Endothelial cell of umbilical vein (primary cell): ENCODE results near the gene PNLIPRP2. TPM values are rescaled to one million over a fixed set of nuclear protein-coding genes. Genes with fewer than 3 reads are reported as not detected.

Experiments
- BruUV-seq: library from RNA; stranded (reverse); fragments of 400-500 nt; replicated peaks from 2 replicates; lab custom pipeline; 2021; lab: Mats Ljungman, UMichigan
- CTCF ChIA-PET: fragments of 300-600, 350-600 bp; sonication (Branson Sonifier 250); formaldehyde crosslinking; loops from one replicate; lab custom pipeline; 2021; ENCODE audit warnings: antibody characterized with exemption, inconsistent platforms; lab: Charles Lee
- POLR2A ChIA-PET: fragments of 300-600, 350-600 bp; sonication (Branson Sonifier 250); formaldehyde crosslinking; loops from one replicate; lab custom pipeline; 2021; ENCODE audit warnings: antibody characterized with exemption, inconsistent platforms; lab: Charles Lee
- DNase-seq: peaks from one replicate; pipeline ENCODE4 v3.0.0-alpha.2; 2011; ENCODE audit warnings: low read depth, low spot score
- FAIRE-seq: peaks from 2 replicates; lab custom pipeline; 2011; peaks lifted over from hg19 to GRCh38; lab: Jason Lieb, UNC
- H2AFZ ChIP-seq: 2 replicates; pipeline ENCODE4 v1.6.0; 2012; ENCODE audit warnings: low read depth, low read length, control low read depth, inconsistent platforms
- H3K27ac ChIP-seq: 2 replicates; pipeline ENCODE4 v1.5.1; 2011; ENCODE audit warnings: low read depth, mild to moderate bottlenecking, control low read depth, low read length, moderate library complexity; ENCODE audit not compliant: insufficient read depth
- H3K27me3 ChIP-seq, 2 experiments: 2 replicates each; pipeline versions ENCODE4 v1.6.0 to v1.6.1; 2011; ENCODE audit warnings: low read length in 2 of 2, mixed read lengths in 1 of 2; ENCODE audit not compliant: control insufficient read depth in 2 of 2, insufficient read depth in 2 of 2
- H3K36me3 ChIP-seq, 2 experiments: 2 replicates in 1 of 2; 3 replicates in 1 of 2; pipeline ENCODE4 v1.5.1; 2011; ENCODE audit warnings: low read length in 2 of 2, mild to moderate bottlenecking in 1 of 2, moderate library complexity in 1 of 2; ENCODE audit not compliant: control insufficient read depth in 2 of 2, insufficient read depth in 2 of 2; ENCODE audit errors: extremely low read depth in 1 of 2
- H3K4me1 ChIP-seq: 3 replicates; pipeline ENCODE4 v1.5.1; 2011; ENCODE audit warnings: mild to moderate bottlenecking, low read length; ENCODE audit not compliant: control insufficient read depth, insufficient read depth; ENCODE audit errors: extremely low read depth
- H3K4me2 ChIP-seq: 2 replicates; pipeline ENCODE4 v1.6.1; 2011; ENCODE audit warnings: low read length, control low read depth, mixed read lengths; ENCODE audit not compliant: insufficient read depth
- H3K4me3 ChIP-seq, 3 experiments: fragments of 200-600 bp in 1 of 3; sonication (generic), shearing (Covaris generic) in 1 of 3; replicated peaks in 1 of 3; 2 replicates each; pipeline ENCODE4 v1.5.1; 2011 to 2016; ENCODE audit warnings: control low read depth in 3 of 3, low read length in 3 of 3, mild to moderate bottlenecking in 2 of 3, inconsistent platforms in 1 of 3, low read depth in 1 of 3, moderate library complexity in 1 of 3; ENCODE audit not compliant: insufficient read depth in 1 of 3
- H3K79me2 ChIP-seq: 2 replicates; pipeline ENCODE4 v1.6.0; 2012; ENCODE audit warnings: low read length, inconsistent platforms; ENCODE audit not compliant: control insufficient read depth, insufficient read depth
- H3K9ac ChIP-seq: replicated peaks from 2 replicates; pipeline ENCODE3; 2011; ENCODE audit warnings: low read length, control low read depth; ENCODE audit not compliant: insufficient read depth; ENCODE audit errors: extremely low read depth
- H3K9me1 ChIP-seq: replicated peaks from 3 replicates; pipeline ENCODE4 v1.6.0; 2011; ENCODE audit warnings: mild to moderate bottlenecking, low read length; ENCODE audit not compliant: control insufficient read depth, insufficient read depth; ENCODE audit errors: extremely low read depth
- H3K9me3 ChIP-seq: replicated peaks from 2 replicates; pipeline ENCODE4 v1.5.1; 2012; ENCODE audit warnings: low read length, inconsistent platforms; ENCODE audit not compliant: control insufficient read depth, insufficient read depth
- H4K20me1 ChIP-seq: replicated peaks from 2 replicates; pipeline ENCODE3; 2011; ENCODE audit warnings: mild to moderate bottlenecking, low read length; ENCODE audit not compliant: control insufficient read depth, insufficient read depth; ENCODE audit errors: extremely low read depth
- CTCF ChIP-seq, 2 donors: IDR thresholded peaks; 1 replicate in 1 of 2; 2 replicates in 1 of 2; pipeline ENCODE4 v1.5.1; 2011; ENCODE audit warnings: low read length in 2 of 2, mild to moderate bottlenecking in 2 of 2, moderate library complexity in 2 of 2, control low read depth in 1 of 2, inconsistent platforms in 1 of 2, low read depth in 1 of 2; ENCODE audit not compliant: insufficient read depth in 1 of 2; ENCODE audit errors: extremely low read depth in 1 of 2
- EZH2 ChIP-seq: IDR thresholded peaks from 2 replicates; pipeline ENCODE4 v1.6.1; 2012; ENCODE audit warnings: borderline replicate concordance, low read depth, mild to moderate bottlenecking, moderate library complexity, low read length, inconsistent platforms; ENCODE audit not compliant: severe bottlenecking
- FOS ChIP-seq: IDR thresholded peaks from 2 replicates; pipeline ENCODE4 v1.6.1; 2011; ENCODE audit warnings: mild to moderate bottlenecking, low read length, moderate library complexity, borderline replicate concordance; ENCODE audit not compliant: insufficient read depth
- GATA2 ChIP-seq: IDR thresholded peaks from 2 replicates; pipeline ENCODE4 v1.7.0; 2011; ENCODE audit warnings: low read depth, mild to moderate bottlenecking, moderate library complexity, mixed read lengths, low read length; ENCODE audit not compliant: insufficient read length, insufficient read depth
- JUN ChIP-seq: IDR thresholded peaks from 2 replicates; pipeline ENCODE4 v1.6.1; 2011; ENCODE audit warnings: borderline replicate concordance, low read depth; ENCODE audit not compliant: insufficient read length, insufficient read depth
- MAX ChIP-seq: IDR thresholded peaks from 2 replicates; pipeline ENCODE4 v1.6.1; 2011; ENCODE audit not compliant: insufficient read depth, insufficient read length
- MYC ChIP-seq: IDR thresholded peaks from one replicate; pipeline ENCODE4 v1.6.1; 2011; ENCODE audit warnings: mild to moderate bottlenecking, low read depth, low read length
- POLR2A ChIP-seq: IDR thresholded peaks from 2 replicates; pipeline ENCODE4 v1.6.1; 2012; ENCODE audit warnings: low read depth, mild to moderate bottlenecking, control low read depth, low read length
- POLR2AphosphoS5 ChIP-seq: IDR thresholded peaks from 2 replicates; pipeline ENCODE4 v1.6.1; 2012; ENCODE audit warnings: low read depth, mild to moderate bottlenecking, control low read depth, low read length, moderate library complexity; ENCODE audit not compliant: insufficient read depth
- dilution Hi-C: fragments of 300-500 bp; cut with MboI; formaldehyde crosslinking; loops from one replicate; pipeline ENCODE4 v1.15.0; 2019; ENCODE audit warnings: low sequenced_read_pairs; ENCODE audit not compliant: extremely low pct_ligation_motif_present
- intact Hi-C: fragments of 100-400 bp; cut with micrococcal nuclease; formaldehyde crosslinking; loops from one replicate; pipeline ENCODE4 v1.10.0; 2022
- polyA plus RNA-seq, 4 experiments: library from polyadenylated mRNA; depleted of rRNA in 3 of 4; stranded (reverse) in 3 of 4; unstranded in 1 of 4; fragments of >200 nt; gene quantifications; 2 replicates each; pipeline versions ENCODE4 v1.2.1 to v1.2.3, GENCODE V29; 2011 to 2012; ENCODE audit warnings: missing spikeins in 1 of 4
- total RNA-seq: library from RNA; stranded (reverse); gene quantifications from 2 replicates; pipeline ENCODE4 v1.2.3, GENCODE V29; 2021

Gene PNLIPRP2
- total and polyA plus RNA-seq, 2 donors (not counting 3 experiments of a cell fraction or from before 2014, with no cell fraction given) = not detected

- Histone ChIP-seq H3K9ac (no peak overlapping the region), H3K4me1 (no peaks in the 10 kb centered on the region), H2AFZ (no peak overlapping the region), H3K27ac (no peak overlapping the region), H3K4me2 (no peak overlapping the region), H3K79me2 (no peaks in the 10 kb centered on the region), H3K27me3 (no peaks in the 10 kb centered on the region), H3K9me1 (no peaks in the 10 kb centered on the region), H3K4me3 (no peak overlapping the region), H3K36me3 (no peaks in the 10 kb centered on the region), H4K20me1 (no peaks in the 10 kb centered on the region), H3K9me3 (no peaks in the 10 kb centered on the region)
- dilution Hi-C loops = no loop called here
- BruUV-seq = no TSS peak
- intact Hi-C loops = no loop called here
- DNase-seq = no peak
- TF ChIP-seq MAX (no peak), JUN (no peak), POLR2A (no peak), GATA2 (no peak), POLR2AphosphoS5 (no peak), FOS (no peak), MYC (no peak), EZH2 (no peak), CTCF (IDR thresholded peaks at IDR 0.05; ENCODE audit: extremely low read depth in 1 of 2, insufficient read depth in 1 of 2, low read depth in 1 of 2, low read length in 2 of 2) (no peak)
- ChIA-PET CTCF (no interaction called here), POLR2A (no interaction called here)
- no peak for FAIRE-seq
Measured at GRCh38 chr10:116596062-116596461, 24.7 kb upstream of the PNLIPRP2 start.
